Measurements from ENCODE around the gene PROM1.

PROM1 gene

GRCh38 chr4:16035843-16036242, 48.0 kb downstream of the PROM1 start:
- Histone ChIP-seq H3K27ac (ENCODE audit: insufficient read depth in 1 of 2, low read depth in 1 of 2, low read length in 2 of 2, poor library complexity in 1 of 2, severe bottlenecking in 2 of 2) (no peak overlapping the region), H3K4me1 (ENCODE audit: control extremely low read depth in 1 of 4, control insufficient read depth in 4 of 4, insufficient read depth in 4 of 4, low read length in 3 of 4) (peaks cover 23 to 74% (median 63%) of the 10 kb centered on the region in 4 experiments), H3K36me3 (ENCODE audit: control insufficient read depth in 4 of 4, insufficient read depth in 4 of 4, low read length in 3 of 4) (peaks cover 2 to 45% (median 21%) of the 10 kb centered on the region in 4 experiments), H3K9me3 (ENCODE audit: control extremely low read depth in 1 of 5, control insufficient read depth in 4 of 5, insufficient read depth in 2 of 5, low read depth in 1 of 5, low read length in 4 of 5) (no peaks in the 10 kb centered on the region), H3K27me3 (replicated peaks in 2 of 5; ENCODE audit: control insufficient read depth in 4 of 5, insufficient read depth in 5 of 5, low read length in 4 of 5) (no peaks in the 10 kb centered on the region), H3K4me3 (ENCODE audit: control insufficient read depth in 1 of 7, extremely low read depth in 1 of 7, insufficient read depth in 4 of 7, low read depth in 2 of 7, low read length in 6 of 7) (no peak overlapping the region)
- POLR2A ChIA-PET: no interaction called here
- DNase-seq: no peak
- CTCF ChIA-PET: interaction anchor here (1.3 kb wide), 1 partner anchor 15 kb away, joined by 3 read pairs; no protein-coding TSS in a partner anchor
- WGBS (ENCODE audit: insufficient coverage): 90% methylated on average over 3 of the region's 6 CpGs

GRCh38 chr4:16034010-16034748, 49.6 kb downstream of the PROM1 start:
- no peak overlapping the region for H3K27ac ChIP-seq (ENCODE audit: insufficient read depth in 1 of 2, low read depth in 1 of 2, low read length in 2 of 2, poor library complexity in 1 of 2, severe bottlenecking in 2 of 2)
- no peaks in the 10 kb centered on the region for H3K9me3 ChIP-seq (ENCODE audit: control extremely low read depth in 1 of 5, control insufficient read depth in 4 of 5, insufficient read depth in 2 of 5, low read depth in 1 of 5, low read length in 4 of 5)
- ChIA-PET CTCF (interaction anchor here (1.0 kb wide), 2 partner anchors 21 to 146 kb away, joined by 3 read pairs; no protein-coding TSS in a partner anchor), POLR2A (no interaction called here)
- WGBS (ENCODE audit: insufficient coverage): 79% methylated on average over 7 of the region's 10 CpGs
- H3K36me3 ChIP-seq (ENCODE audit: control insufficient read depth in 4 of 4, insufficient read depth in 4 of 4, low read length in 3 of 4): peaks cover 2 to 41% (median 21%) of the 10 kb centered on the region in 4 experiments
- H3K4me3 ChIP-seq (ENCODE audit: control insufficient read depth in 1 of 7, extremely low read depth in 1 of 7, insufficient read depth in 4 of 7, low read depth in 2 of 7, low read length in 6 of 7): no peak overlapping the region
- no peak for DNase-seq
- peaks cover 26 to 78% (median 68%) of the 10 kb centered on the region in 4 experiments for H3K4me1 ChIP-seq (ENCODE audit: control extremely low read depth in 1 of 4, control insufficient read depth in 4 of 4, insufficient read depth in 4 of 4, low read length in 3 of 4)
- H3K27me3 ChIP-seq (replicated peaks in 2 of 5; ENCODE audit: control insufficient read depth in 4 of 5, insufficient read depth in 5 of 5, low read length in 4 of 5): no peaks in the 10 kb centered on the region

- no peaks in the 10 kb centered on the region for H3K9me3 ChIP-seq (ENCODE audit: control extremely low read depth in 1 of 5, control insufficient read depth in 4 of 5, insufficient read depth in 2 of 5, low read depth in 1 of 5, low read length in 4 of 5)
- no peaks in the 10 kb centered on the region for H3K27me3 ChIP-seq (replicated peaks in 2 of 5; ENCODE audit: control insufficient read depth in 4 of 5, insufficient read depth in 5 of 5, low read length in 4 of 5)
- 64% methylated on average over 7 of the region's 7 CpGs for WGBS (ENCODE audit: insufficient coverage)
- peak overlapping the region in 1 of 7 experiments; percentile 38 for H3K4me3 ChIP-seq (ENCODE audit: control insufficient read depth in 1 of 7, extremely low read depth in 1 of 7, insufficient read depth in 4 of 7, low read depth in 2 of 7, low read length in 6 of 7)
- DNase-seq: peak in 2 of 3 donors; percentile 56 to 60
- peaks cover 2 to 32% (median 16%) of the 10 kb centered on the region in 4 experiments for H3K36me3 ChIP-seq (ENCODE audit: control insufficient read depth in 4 of 4, insufficient read depth in 4 of 4, low read length in 3 of 4)
- POLR2A ChIA-PET: no interaction called here
- CTCF ChIA-PET: interaction anchor here (0.9 to 2.7 kb wide), 10 partner anchors 13 to 233 kb away, joined by 3 to 10 read pairs (median 3); no protein-coding TSS in a partner anchor
- peak overlapping the region; percentile 69 to 82 for H3K27ac ChIP-seq (ENCODE audit: insufficient read depth in 1 of 2, low read depth in 1 of 2, low read length in 2 of 2, poor library complexity in 1 of 2, severe bottlenecking in 2 of 2)
- peaks cover 28 to 82% (median 69%) of the 10 kb centered on the region in 4 experiments for H3K4me1 ChIP-seq (ENCODE audit: control extremely low read depth in 1 of 4, control insufficient read depth in 4 of 4, insufficient read depth in 4 of 4, low read length in 3 of 4)
Measured at GRCh38 chr4:16032396-16032770, 51.4 kb downstream of the PROM1 start.

- peaks cover 28 to 81% (median 68%) of the 10 kb centered on the region in 4 experiments for H3K4me1 ChIP-seq (ENCODE audit: control extremely low read depth in 1 of 4, control insufficient read depth in 4 of 4, insufficient read depth in 4 of 4, low read length in 3 of 4)
- H3K27ac ChIP-seq (ENCODE audit: insufficient read depth in 1 of 2, low read depth in 1 of 2, low read length in 2 of 2, poor library complexity in 1 of 2, severe bottlenecking in 2 of 2): peak overlapping the region; percentile 69 to 82
- peak; percentile 48 to 90 (median 85) for DNase-seq
- ChIA-PET POLR2A (interaction anchor here (0.6 to 0.7 kb wide), 3 partner anchors 11 to 253 kb away, joined by 3 to 4 read pairs (median 3); no protein-coding TSS in a partner anchor), CTCF (interaction anchor here (0.5 to 2.7 kb wide), 19 partner anchors 10 to 234 kb away, joined by 3 to 10 read pairs (median 3); no protein-coding TSS in a partner anchor)
- no peaks in the 10 kb centered on the region for H3K9me3 ChIP-seq (ENCODE audit: control extremely low read depth in 1 of 5, control insufficient read depth in 4 of 5, insufficient read depth in 2 of 5, low read depth in 1 of 5, low read length in 4 of 5)
- no peaks in the 10 kb centered on the region for H3K27me3 ChIP-seq (replicated peaks in 2 of 5; ENCODE audit: control insufficient read depth in 4 of 5, insufficient read depth in 5 of 5, low read length in 4 of 5)
- peaks cover 2 to 27% (median 15%) of the 10 kb centered on the region in 4 experiments for H3K36me3 ChIP-seq (ENCODE audit: control insufficient read depth in 4 of 4, insufficient read depth in 4 of 4, low read length in 3 of 4)
- no CpG with 5 or more reads among the region's 2 CpGs for WGBS (ENCODE audit: insufficient coverage)
- H3K4me3 ChIP-seq (ENCODE audit: control insufficient read depth in 1 of 7, extremely low read depth in 1 of 7, insufficient read depth in 4 of 7, low read depth in 2 of 7, low read length in 6 of 7): peak overlapping the region in 3 of 7 experiments; percentile 21 to 46 (median 38)
Measured at GRCh38 chr4:16031546-16032395, 52.1 kb downstream of the PROM1 start.

GRCh38 chr4:16029886-16030285, 53.9 kb downstream of the PROM1 start:
- Histone ChIP-seq H3K4me1 (ENCODE audit: control extremely low read depth in 1 of 4, control insufficient read depth in 4 of 4, insufficient read depth in 4 of 4, low read length in 3 of 4) (peaks cover 26 to 75% (median 61%) of the 10 kb centered on the region in 4 experiments), H3K27me3 (replicated peaks in 2 of 5; ENCODE audit: control insufficient read depth in 4 of 5, insufficient read depth in 5 of 5, low read length in 4 of 5) (no peaks in the 10 kb centered on the region), H3K9me3 (ENCODE audit: control extremely low read depth in 1 of 5, control insufficient read depth in 4 of 5, insufficient read depth in 2 of 5, low read depth in 1 of 5, low read length in 4 of 5) (no peaks in the 10 kb centered on the region), H3K27ac (ENCODE audit: insufficient read depth in 1 of 2, low read depth in 1 of 2, low read length in 2 of 2, poor library complexity in 1 of 2, severe bottlenecking in 2 of 2) (peak overlapping the region in 1 of 2 experiments; percentile 58), H3K4me3 (ENCODE audit: control insufficient read depth in 1 of 7, extremely low read depth in 1 of 7, insufficient read depth in 4 of 7, low read depth in 2 of 7, low read length in 6 of 7) (peak overlapping the region in 1 of 7 experiments; percentile 34), H3K36me3 (ENCODE audit: control insufficient read depth in 4 of 4, insufficient read depth in 4 of 4, low read length in 3 of 4) (peaks cover 2 to 25% (median 17%) of the 10 kb centered on the region in 4 experiments)
- no peak for DNase-seq
- ChIA-PET CTCF (interaction anchor here (0.9 to 4.3 kb wide), 14 partner anchors 14 to 240 kb away, joined by 3 to 22 read pairs (median 5); partner anchors contain the start of gene PROM1), POLR2A (interaction anchor here (0.7 kb wide), 2 partner anchors 52 to 130 kb away, joined by 3 read pairs; no protein-coding TSS in a partner anchor)
- no CpG with 5 or more reads among the region's 1 CpG for WGBS (ENCODE audit: insufficient coverage)

GRCh38 chr4:16029262-16029661, 54.6 kb downstream of the PROM1 start:
- H3K27ac ChIP-seq (ENCODE audit: insufficient read depth in 1 of 2, low read depth in 1 of 2, low read length in 2 of 2, poor library complexity in 1 of 2, severe bottlenecking in 2 of 2): peak overlapping the region; percentile 36 to 58
- peak in 2 of 3 donors; percentile 33 to 44 for DNase-seq
- POLR2A ChIA-PET: interaction anchor here (0.7 kb wide), 2 partner anchors 54 to 131 kb away, joined by 3 to 5 read pairs; no protein-coding TSS in a partner anchor
- no CpG with 5 or more reads among the region's 4 CpGs for WGBS (ENCODE audit: insufficient coverage)
- peak overlapping the region in 4 of 7 experiments; percentile 13 to 44 (median 33) for H3K4me3 ChIP-seq (ENCODE audit: control insufficient read depth in 1 of 7, extremely low read depth in 1 of 7, insufficient read depth in 4 of 7, low read depth in 2 of 7, low read length in 6 of 7)
- CTCF ChIA-PET: interaction anchor here (0.7 to 4.3 kb wide), 16 partner anchors 15 to 240 kb away, joined by 3 to 22 read pairs (median 4); partner anchors contain the start of gene PROM1
- no peaks in the 10 kb centered on the region for H3K27me3 ChIP-seq (replicated peaks in 2 of 5; ENCODE audit: control insufficient read depth in 4 of 5, insufficient read depth in 5 of 5, low read length in 4 of 5)
- H3K4me1 ChIP-seq (ENCODE audit: control extremely low read depth in 1 of 4, control insufficient read depth in 4 of 4, insufficient read depth in 4 of 4, low read length in 3 of 4): peaks cover 22 to 70% (median 56%) of the 10 kb centered on the region in 4 experiments
- peaks cover 2 to 25% (median 17%) of the 10 kb centered on the region in 4 experiments for H3K36me3 ChIP-seq (ENCODE audit: control insufficient read depth in 4 of 4, insufficient read depth in 4 of 4, low read length in 3 of 4)
- no peaks in the 10 kb centered on the region for H3K9me3 ChIP-seq (ENCODE audit: control extremely low read depth in 1 of 5, control insufficient read depth in 4 of 5, insufficient read depth in 2 of 5, low read depth in 1 of 5, low read length in 4 of 5)

Data from common myeloid progenitor, CD34-positive (primary cell).